AG10803 (cell line): ENCODE measurements around the gene FAM241B.

Source experiments
- DNase-seq: peaks from one replicate; pipeline ENCODE4 v3.0.0; 2010; ENCODE audit warnings: low read depth
- H3K4me3 ChIP-seq: 2 replicates; pipeline ENCODE4 v1.5.1; 2011; ENCODE audit warnings: mild to moderate bottlenecking, low read length, control low read depth
- TF ChIP-seq, protein P1 (sequence below): conservative IDR thresholded peaks from 2 replicates; pipeline ENCODE4 v1.5.1; 2011; ENCODE audit warnings: mild to moderate bottlenecking, low read length, control low read depth, inconsistent platforms

Gene FAM241B

DNA sequence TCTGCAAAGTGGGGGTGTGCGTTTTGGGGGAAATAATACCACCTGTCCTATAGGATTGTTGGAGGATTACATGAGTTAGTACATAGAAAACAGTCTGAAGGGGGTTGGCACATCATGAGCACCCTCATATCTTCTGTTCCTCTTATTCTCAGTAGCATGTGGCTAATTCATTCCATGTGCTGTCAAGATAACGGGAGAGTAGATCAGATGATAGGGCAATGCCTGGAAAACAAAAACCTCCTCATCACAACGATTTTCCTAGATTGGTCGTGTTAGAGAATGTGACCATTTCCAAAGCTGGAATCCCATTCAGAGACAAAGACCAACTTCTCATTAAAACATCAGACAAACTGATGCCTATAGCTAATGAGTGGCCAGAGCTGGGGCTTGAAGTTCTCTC is 50.6 kb downstream of the FAM241B start:
- no peak overlapping the region for H3K4me3 ChIP-seq
- TF ChIP-seq, protein P1, sequence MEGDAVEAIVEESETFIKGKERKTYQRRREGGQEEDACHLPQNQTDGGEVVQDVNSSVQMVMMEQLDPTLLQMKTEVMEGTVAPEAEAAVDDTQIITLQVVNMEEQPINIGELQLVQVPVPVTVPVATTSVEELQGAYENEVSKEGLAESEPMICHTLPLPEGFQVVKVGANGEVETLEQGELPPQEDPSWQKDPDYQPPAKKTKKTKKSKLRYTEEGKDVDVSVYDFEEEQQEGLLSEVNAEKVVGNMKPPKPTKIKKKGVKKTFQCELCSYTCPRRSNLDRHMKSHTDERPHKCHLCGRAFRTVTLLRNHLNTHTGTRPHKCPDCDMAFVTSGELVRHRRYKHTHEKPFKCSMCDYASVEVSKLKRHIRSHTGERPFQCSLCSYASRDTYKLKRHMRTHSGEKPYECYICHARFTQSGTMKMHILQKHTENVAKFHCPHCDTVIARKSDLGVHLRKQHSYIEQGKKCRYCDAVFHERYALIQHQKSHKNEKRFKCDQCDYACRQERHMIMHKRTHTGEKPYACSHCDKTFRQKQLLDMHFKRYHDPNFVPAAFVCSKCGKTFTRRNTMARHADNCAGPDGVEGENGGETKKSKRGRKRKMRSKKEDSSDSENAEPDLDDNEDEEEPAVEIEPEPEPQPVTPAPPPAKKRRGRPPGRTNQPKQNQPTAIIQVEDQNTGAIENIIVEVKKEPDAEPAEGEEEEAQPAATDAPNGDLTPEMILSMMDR: no peak
- no peak for DNase-seq

DNA sequence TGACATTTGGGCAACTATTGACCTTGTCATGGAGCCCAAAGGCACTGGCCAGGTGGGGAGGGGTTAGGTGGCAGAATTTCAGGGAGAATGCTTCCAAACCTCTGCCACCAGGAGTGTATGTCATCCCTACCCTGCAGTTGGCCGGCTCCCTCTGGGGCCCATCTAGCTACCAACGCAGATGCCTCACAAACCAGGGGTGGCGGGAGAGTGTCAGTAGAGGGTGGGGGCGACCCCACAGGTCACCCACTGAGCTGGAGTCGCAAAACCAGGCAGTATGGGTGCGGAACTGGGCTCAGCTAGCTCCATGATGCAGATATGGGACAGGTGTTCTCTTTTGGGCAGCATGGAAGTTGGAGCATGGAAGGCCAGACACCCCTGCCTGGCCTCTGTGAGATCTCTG is 51.4 kb downstream of the FAM241B start:
- TF ChIP-seq, protein P1: no peak
- no peak for DNase-seq

DNA sequence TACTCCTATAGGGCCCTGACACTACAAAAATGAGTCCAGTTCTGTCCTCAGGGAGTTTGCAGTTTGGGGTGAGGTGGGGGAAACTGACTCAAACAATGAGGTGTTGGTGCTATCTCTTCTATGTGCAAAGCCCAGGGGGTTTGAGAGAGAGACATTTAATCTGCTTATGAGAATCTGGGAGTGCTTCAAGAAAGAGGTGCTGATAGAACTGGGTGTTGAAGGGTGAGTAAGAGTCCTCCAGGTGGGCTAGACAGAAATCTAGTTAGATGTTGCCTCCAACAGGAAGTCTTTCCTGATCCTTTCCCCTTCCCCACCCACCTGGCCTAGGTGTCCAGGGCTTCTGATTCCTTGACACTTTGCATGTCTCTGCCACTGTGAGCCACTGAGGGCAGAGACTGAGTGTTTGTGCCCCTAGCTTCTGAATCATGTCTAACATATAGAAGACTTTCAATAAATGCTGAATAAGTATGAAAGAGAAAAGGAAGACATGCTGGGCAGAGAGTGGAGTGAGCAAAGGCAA is 53.0 kb downstream of the FAM241B start:
- H3K4me3 ChIP-seq: no peak overlapping the region
- no peak for DNase-seq
- TF ChIP-seq, protein P1: no peak

More for the DNA sequence above, 51.4 kb downstream of the FAM241B start:
- no peak overlapping the region for H3K4me3 ChIP-seq
